COR-L47 (cell line): Measurements from ENCODE around the gene ZFAND6.
"Not testable (repeated sequence)": the region's sequence is repeated elsewhere in the genome, so short reads cannot be mapped to it uniquely, and the experiment has no call there.

Experiments
- DNase-seq: peaks from one replicate; lab custom pipeline; 2025; lab: John Stamatoyannopoulos, UW

Gene ZFAND6

GRCh38 chr15:80099241-80099640 lies 39.8 kb downstream of the ZFAND6 start:
- DNase-seq: no peak

- not testable (repeated sequence) for DNase-seq
These were observed 40.2 kb downstream of the ZFAND6 start for GRCh38 chr15:80099662-80100061.

GRCh38 chr15:80100247-80100646 lies 40.8 kb downstream of the ZFAND6 start:
- no peak for DNase-seq

GRCh38 chr15:80105193-80105592 lies 45.7 kb downstream of the ZFAND6 start:
- DNase-seq: no peak

GRCh38 chr15:80105595-80105994 lies 46.1 kb downstream of the ZFAND6 start:
- DNase-seq: no peak

- DNase-seq: no peak
These were observed 46.6 kb downstream of the ZFAND6 start for GRCh38 chr15:80106051-80106450.

- DNase-seq: no peak
These were observed 47.7 kb downstream of the ZFAND6 start for GRCh38 chr15:80107204-80107603.

- DNase-seq: no peak
These were observed 48.3 kb downstream of the ZFAND6 start for GRCh38 chr15:80107774-80108173.

- no peak for DNase-seq
These were observed 49.9 kb downstream of the ZFAND6 start for GRCh38 chr15:80109388-80109787.

- no peak for DNase-seq
These were observed 51.4 kb downstream of the ZFAND6 start for GRCh38 chr15:80110920-80111319.

GRCh38 chr15:80114114-80114513 lies 54.6 kb downstream of the ZFAND6 start:
- DNase-seq: no peak

GRCh38 chr15:80115021-80115420 lies 55.5 kb downstream of the ZFAND6 start:
- no peak for DNase-seq

- DNase-seq: no peak
These were observed 59.5 kb downstream of the ZFAND6 start for GRCh38 chr15:80118956-80119355.

GRCh38 chr15:80120636-80121035 lies 61.2 kb downstream of the ZFAND6 start:
- DNase-seq: no peak

- DNase-seq: no peak
These were observed 62.1 kb downstream of the ZFAND6 start for GRCh38 chr15:80121546-80121945.

GRCh38 chr15:80123034-80123433 lies 63.6 kb downstream of the ZFAND6 start:
- no peak for DNase-seq

- not testable (repeated sequence) for DNase-seq
These were observed 67.8 kb downstream of the ZFAND6 start for GRCh38 chr15:80127253-80127652.

- DNase-seq: no peak
These were observed 68.4 kb downstream of the ZFAND6 start for GRCh38 chr15:80127911-80128310.

- no peak for DNase-seq
These were observed 72.9 kb downstream of the ZFAND6 start for GRCh38 chr15:80132382-80132781.

GRCh38 chr15:80136854-80137253 lies 77.4 kb downstream of the ZFAND6 start:
- no peak for DNase-seq

- DNase-seq: no peak
These were observed 79.5 kb downstream of the ZFAND6 start for GRCh38 chr15:80138961-80139360.

GRCh38 chr15:80140909-80141308 lies 81.4 kb downstream of the ZFAND6 start:
- DNase-seq: no peak

GRCh38 chr15:80141916-80142598 lies 82.6 kb downstream of the ZFAND6 start:
- no peak for DNase-seq

GRCh38 chr15:80142646-80143045 lies 83.2 kb downstream of the ZFAND6 start:
- no peak for DNase-seq
